NCI-H1694 (cell line): ENCODE measurements around the gene PGBD1.
"Not testable (repeated sequence)": the region's sequence is repeated elsewhere in the genome, so short reads cannot be mapped to it uniquely, and the experiment has no call there.

Experiments
- DNase-seq: peaks from one replicate; lab custom pipeline; 2025; lab: John Stamatoyannopoulos, UW

PGBD1 gene

GRCh38 chr6:28274888-28275287 lies 6.5 kb upstream of the PGBD1 start:
- DNase-seq = no peak

- DNase-seq = no peak
These were observed 3.6 kb upstream of the PGBD1 start for GRCh38 chr6:28277746-28278145.

- DNase-seq = no peak
These were observed 631 bp upstream of the PGBD1 start for GRCh38 chr6:28280595-28281287.

- no peak for DNase-seq
These were observed 1.6 kb downstream of the PGBD1 start for GRCh38 chr6:28282926-28283325.

DNA sequence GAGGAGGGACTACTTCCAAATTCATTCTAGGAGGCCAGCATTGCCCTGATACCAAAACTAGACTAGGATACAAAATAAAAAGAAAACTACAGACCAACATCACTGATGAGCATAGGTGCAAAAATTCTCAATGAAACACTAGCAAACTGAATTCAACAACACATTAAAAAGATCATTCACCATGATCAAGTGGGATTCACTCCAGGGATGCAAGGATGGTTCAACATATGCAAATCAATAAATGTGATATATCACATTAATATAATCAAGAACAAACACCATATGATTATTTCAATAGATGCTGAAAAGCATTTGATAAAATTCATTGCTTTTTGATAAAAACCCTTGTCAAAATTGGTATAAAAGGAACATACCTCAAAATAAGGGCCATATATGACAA lies 10.2 kb downstream of the PGBD1 start:
- no peak for DNase-seq

DNA sequence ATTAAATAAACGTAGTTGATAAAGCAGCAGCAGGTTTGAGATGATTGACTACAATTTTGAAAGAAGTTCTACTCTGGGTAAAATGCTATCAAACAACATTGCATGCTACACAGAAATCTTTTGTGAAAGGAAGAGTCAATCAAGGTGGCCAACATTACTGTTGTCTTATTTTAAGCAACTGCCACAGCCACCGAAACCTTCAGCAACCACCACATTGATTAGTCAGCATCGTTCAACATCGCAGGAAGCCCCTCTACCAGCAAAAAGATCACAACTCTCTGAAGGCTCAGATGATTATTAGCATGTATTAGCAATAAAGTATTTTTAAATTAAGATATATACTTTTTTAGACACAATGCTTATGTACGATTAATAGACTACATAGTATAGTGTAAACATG lies 14.0 kb downstream of the PGBD1 start:
- no peak for DNase-seq

DNA sequence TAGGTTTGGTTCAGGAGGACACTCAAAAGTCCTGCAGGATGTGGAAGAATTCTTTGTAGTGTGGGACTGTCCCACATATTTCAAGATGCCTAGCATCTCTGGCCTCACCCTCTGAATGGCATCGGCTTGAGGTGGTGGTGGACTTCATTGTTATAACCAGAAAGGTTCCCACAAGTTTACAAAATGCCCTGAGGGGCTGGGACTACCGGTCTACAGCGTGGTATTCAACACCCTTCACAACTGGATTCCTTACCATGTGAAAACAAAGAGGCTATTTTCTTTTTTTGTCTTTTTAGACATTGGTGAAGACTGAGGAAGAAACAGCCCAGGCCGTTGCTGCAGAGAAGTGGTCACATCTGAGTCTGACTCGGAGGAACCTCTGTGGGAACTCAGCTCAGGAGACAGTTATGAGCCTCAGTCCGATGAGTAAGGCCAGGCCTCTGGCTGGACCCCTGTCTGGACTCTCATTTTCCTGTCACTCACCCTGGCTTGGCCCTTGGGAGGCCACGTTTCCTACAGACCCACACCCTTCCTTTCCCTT lies 15.2 kb downstream of the PGBD1 start:
- DNase-seq = no peak

GRCh38 chr6:28303570-28303969 lies 22.2 kb downstream of the PGBD1 start:
- no peak for DNase-seq

GRCh38 chr6:28306363-28306762 lies 25.0 kb downstream of the PGBD1 start:
- not testable (repeated sequence) for DNase-seq

- DNase-seq = no peak
These were observed 29.9 kb downstream of the PGBD1 start for GRCh38 chr6:28311139-28311823.

DNA sequence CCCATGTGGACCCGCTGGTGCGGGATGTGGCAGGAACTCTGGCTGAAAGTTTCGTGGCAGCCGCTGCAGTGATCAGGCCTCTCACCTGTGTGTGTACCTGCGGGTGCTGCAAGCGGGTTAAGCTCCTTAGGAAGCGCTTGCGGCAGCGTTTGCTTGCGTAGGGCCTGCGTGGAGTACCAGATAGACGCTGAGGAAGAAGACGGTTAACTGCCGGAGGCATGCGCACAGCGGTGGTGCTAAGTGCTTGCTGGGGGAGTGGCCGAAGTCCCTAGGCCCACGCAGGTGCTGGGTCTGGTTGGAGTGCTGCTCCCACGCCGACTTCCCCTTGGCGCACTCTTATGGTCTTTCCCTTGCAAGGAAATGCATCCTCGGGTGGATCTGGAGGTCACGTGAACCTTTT lies 31.6 kb downstream of the PGBD1 start:
- DNase-seq = no peak

GRCh38 chr6:28315628-28316027 lies 34.3 kb downstream of the PGBD1 start:
- DNase-seq = no peak

- DNase-seq = not testable (repeated sequence)
These were observed 36.5 kb downstream of the PGBD1 start for GRCh38 chr6:28317866-28318265.

- DNase-seq = no peak
These were observed 41.3 kb downstream of the PGBD1 start for GRCh38 chr6:28322661-28323060.

DNA sequence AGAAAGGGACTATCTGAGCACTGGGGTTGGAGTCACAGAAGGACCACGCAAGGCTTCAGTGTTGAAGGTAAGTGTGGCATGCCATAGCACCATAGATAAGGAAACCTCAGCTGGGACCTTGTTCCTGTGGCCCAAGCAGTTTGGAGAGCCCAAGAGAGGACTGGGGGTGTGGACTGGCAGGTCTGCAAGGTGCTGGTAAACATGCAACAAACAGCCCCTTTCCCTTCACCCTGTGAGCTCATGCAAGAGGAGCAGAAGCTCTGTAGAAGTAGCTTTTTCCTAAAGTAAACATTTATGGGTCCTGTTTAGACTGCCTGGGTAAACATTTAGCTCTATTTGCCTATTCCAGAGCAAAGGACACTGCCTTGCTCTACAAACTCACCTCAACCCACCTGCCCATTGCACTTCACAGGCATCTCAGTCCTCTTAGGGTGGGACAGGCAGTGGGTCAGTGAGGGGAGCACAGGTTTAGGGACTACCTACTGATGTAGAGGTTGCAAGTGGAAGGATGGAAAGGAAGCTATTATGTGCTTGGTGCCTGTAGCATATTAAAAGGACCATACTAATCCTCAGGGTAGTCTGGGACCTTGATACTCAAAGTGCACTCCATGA lies 42.5 kb downstream of the PGBD1 start:
- DNase-seq = no peak

GRCh38 chr6:28326371-28326948 lies 45.1 kb downstream of the PGBD1 start:
- DNase-seq = no peak

DNA sequence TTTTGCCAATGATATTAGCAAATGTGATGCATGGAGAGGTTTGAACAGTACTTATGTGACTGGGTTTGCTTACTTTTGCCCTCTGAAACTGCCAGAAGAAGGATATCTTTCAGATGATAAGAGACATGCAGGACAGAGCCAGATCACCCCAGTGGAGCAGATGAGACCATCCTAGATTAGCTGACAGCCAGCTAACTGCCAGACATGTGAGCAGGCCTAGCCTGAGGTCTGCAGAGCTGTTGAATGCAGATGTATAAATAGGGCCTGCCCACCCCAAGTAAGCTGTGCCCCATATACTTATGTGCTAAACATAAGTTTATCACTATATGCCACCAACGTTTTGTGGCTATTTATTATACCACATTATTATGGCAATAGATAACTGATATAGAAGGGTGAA lies 48.7 kb downstream of the PGBD1 start:
- DNase-seq = no peak

DNA sequence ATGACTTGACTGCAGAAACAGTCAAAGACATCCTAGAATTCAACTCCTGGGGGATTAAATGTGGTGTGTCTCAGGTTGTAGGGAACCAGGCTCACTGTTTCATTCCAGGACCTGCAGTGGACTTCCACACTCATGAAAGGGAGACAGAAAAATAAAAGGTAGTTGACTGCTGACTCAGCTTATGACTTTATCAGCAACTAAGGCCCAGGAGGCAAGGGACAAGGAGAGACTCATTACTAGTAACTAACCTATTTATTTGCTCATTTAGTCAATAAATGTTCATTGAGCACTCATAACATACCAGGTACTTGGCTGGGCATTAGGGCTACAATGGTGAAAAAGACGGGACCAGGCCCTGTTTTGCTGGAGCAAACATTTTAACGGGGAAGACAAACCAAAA lies 51.7 kb downstream of the PGBD1 start:
- no peak for DNase-seq

GRCh38 chr6:28333599-28334018 lies 52.2 kb downstream of the PGBD1 start:
- DNase-seq = no peak

GRCh38 chr6:28334286-28335039 lies 53.1 kb downstream of the PGBD1 start:
- DNase-seq = no peak

- DNase-seq = no peak
These were observed 53.7 kb downstream of the PGBD1 start for GRCh38 chr6:28335040-28335563.
